HS-27A (cell line): ENCODE measurements around the gene SPSB1.
A peak's percentile ranks its signal among the peaks of the same experiment; 100 is the strongest.

Experiments used
- DNase-seq: peaks from one replicate; pipeline ENCODE4 v3.0.0-alpha.2; 2012; ENCODE audit warnings: low read depth, missing footprints

Gene SPSB1

GRCh38 chr1:9300573-9300972, 7.9 kb downstream of the SPSB1 start:
- DNase-seq = no peak

GRCh38 chr1:9302745-9303524, 10.2 kb downstream of the SPSB1 start:
- peak; percentile 89 for DNase-seq

DNA sequence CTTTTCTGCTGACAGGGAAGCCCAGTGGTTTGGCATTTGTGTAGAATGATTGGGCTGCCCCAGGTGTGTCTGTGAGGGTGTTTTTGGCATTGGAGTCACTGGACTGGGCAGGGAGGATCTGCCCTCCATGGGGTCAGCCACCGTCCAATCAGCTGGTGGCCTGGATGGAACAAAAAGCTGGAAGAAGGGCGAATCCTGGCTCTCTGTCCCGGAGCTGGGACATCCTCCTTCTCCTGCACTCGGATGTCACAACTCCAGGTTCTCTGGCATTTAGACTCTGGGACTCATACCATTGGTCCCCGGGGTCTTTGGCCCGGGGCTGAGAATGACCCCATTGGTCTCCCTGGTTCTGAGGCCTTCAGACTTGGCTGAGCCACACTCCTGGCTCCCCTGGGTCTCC, 11.2 kb downstream of the SPSB1 start:
- no peak for DNase-seq

- no peak for DNase-seq
Observed at GRCh38 chr1:9305216-9305615, 12.5 kb downstream of the SPSB1 start.

DNA sequence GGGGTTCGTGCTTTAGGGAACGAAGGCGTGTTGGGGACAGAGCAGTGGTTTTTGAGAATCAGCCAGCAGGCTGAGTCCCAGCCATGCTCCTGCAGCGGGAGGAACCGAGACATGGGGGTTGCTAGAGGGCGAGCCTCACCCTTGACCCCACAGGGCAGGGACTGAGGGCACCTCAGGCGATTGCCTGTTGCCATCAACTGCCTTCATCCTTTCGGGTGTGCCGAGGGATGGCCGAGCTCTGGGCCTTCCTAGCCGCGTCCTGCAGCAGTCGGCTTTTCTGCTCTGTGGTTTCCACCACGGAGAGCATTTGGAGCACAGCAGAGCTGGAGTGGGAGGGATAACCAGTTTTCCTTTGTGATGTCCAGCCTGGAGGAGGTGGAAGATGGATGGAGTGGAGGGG, 13.3 kb downstream of the SPSB1 start:
- DNase-seq = no peak

GRCh38 chr1:9307303-9307702, 14.6 kb downstream of the SPSB1 start:
- DNase-seq = no peak

DNA sequence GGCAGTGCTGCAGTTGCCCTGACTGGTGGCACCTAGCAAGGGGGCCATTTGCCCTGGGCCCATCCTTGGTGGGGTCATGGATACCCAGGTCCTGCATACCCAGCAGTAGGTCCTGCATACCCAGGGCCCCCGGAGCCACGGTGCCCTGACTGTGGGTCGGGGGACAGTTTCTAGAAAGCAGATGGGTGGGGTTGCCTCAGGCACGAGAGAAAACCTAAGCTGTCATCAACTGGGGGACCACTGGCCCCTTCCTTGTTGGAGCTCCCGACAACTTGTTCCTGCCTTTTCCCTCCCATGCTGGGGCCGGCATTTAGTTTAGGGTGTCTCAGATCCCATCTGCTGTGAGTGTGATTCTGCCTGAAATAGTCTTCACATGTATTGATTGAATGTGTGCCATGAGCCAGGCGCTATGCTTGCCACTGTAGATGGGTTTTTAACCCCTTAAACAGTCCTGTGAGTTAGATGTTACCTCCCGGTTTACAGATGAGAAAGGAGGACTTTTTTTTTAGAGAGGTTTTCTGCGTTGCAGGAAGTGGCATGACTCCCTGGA, 15.6 kb downstream of the SPSB1 start:
- no peak for DNase-seq

DNA sequence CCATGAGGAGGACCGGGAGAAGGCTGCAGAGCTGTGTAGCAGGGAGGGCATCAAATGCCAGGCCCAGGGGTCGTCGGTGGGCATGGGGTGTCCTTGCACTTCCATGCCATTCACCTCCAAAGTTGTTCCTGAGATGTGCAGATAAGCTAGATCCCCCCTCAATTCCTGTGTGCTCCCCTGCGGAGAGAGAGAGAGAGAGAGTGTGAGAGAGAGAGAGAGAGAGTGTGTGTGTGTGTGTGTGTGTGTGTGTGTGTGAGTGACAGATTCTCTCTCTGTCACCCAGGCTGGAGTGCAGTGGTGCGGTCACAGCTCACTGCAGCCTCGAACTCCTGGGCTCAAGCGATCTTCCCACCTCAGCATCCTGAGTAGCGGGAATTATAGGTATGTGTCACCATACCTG, 16.4 kb downstream of the SPSB1 start:
- no peak for DNase-seq

DNA sequence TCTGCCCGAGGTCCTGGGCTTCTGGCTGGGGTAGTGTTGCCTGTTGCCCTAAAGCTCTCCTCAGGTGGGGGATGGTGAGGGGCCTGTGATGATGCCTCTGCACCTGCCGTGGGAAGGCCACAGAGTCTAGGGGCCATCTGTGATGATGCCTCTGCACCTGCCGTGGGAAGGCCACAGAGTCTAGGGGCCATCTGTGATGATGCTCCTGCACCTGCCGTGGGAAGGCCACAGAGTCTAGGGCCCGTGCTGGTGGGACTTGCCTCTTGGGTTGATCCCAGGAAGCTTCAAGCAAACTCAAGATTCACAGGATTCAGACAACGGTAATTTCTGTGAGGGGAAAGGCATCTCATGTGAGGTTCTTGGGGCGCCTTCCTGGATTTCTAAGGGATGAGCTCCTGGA, 17.3 kb downstream of the SPSB1 start:
- DNase-seq = no peak

- no peak for DNase-seq
Observed at GRCh38 chr1:9311029-9311428, 18.3 kb downstream of the SPSB1 start.

DNA sequence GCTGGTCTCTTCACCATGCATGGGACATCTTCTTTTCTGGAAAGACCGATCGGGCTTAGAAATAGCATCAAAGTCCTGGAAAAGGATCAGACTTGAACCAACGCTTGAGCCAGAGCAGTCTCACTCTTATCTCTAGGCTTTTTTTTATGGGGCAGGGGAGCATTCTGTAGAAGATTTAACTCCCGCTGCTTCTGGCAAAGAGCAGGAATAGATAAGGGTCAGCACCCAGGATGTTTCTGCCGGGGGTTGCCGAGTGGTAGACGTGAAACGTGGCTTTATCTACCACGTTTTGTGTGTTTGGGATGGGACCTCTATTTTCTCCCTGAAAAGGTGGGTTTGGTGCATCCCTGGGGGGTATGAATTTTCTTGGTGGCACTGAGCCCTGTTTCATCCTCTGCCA, 18.8 kb downstream of the SPSB1 start:
- DNase-seq = no peak

DNA sequence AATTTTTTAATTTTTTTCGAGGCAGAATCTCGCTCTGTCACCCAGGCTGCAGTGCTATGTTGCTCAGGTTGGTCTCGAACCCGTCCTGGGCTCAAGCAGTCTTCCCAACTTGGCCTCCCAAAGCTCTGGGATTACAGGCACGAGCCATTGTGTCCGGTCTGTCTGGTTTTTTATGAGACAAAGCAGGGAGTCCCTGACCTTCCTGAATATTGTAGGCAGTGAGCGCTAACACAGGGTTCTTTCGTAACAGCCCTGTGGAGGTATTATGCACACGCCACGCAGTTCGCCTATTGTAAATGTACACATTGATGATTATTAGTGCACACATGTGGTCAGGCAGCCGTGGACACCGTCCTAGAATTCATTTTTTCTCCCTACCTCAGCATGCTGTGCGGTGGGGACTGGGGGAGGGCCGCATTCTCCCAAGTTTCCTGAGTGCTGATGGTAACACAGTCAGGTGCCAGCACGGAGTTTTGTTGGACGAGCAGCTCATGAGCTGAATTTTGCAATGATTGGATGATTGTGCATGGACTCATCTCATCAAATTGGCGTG, 19.6 kb downstream of the SPSB1 start:
- DNase-seq = no peak

GRCh38 chr1:9313576-9313975, 20.9 kb downstream of the SPSB1 start:
- no peak for DNase-seq

DNA sequence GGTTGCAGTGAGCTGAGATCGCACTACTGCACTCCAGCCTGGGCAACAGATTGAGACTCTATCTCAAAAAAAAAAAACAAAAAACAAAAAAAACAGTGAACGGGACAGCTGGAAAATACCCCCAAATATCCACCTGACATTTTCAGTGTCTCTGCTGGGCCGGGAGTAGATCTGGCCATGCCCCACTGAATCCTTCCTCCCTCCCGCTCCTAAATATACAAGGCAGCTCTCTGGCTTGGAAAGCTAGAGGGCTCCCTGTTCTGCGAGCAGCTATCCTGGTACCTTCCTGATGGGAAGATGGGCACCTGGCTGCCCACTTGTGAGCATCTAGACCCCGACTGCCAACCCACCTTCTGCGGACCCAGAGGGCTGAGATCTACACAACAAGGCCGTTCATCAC, 21.4 kb downstream of the SPSB1 start:
- DNase-seq = no peak

- no peak for DNase-seq
Observed at GRCh38 chr1:9314711-9315379, 22.2 kb downstream of the SPSB1 start.

GRCh38 chr1:9315411-9316079, 22.9 kb downstream of the SPSB1 start:
- DNase-seq = no peak

GRCh38 chr1:9316080-9316444, 23.4 kb downstream of the SPSB1 start:
- DNase-seq = no peak

GRCh38 chr1:9316512-9316911, 23.8 kb downstream of the SPSB1 start:
- no peak for DNase-seq

DNA sequence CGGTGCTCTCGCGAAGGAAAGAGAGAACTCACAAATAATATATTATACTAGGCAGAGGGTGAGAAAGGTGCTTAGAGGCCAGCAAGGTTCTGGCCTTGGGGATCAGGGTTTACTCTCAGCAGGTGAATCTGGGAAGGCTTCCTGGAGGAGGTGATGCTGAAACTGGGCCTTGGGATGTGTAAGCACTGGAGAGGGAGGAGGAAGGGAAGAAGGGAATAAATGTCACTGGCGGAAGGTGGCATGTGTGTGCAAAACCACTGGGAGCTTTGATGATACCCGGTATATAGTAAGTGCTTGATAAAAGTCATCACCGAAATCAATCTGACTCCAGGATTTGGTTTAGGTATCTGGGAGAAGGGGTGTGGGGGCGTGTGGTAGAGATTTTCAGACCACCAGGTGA, 24.4 kb downstream of the SPSB1 start:
- no peak for DNase-seq

DNA sequence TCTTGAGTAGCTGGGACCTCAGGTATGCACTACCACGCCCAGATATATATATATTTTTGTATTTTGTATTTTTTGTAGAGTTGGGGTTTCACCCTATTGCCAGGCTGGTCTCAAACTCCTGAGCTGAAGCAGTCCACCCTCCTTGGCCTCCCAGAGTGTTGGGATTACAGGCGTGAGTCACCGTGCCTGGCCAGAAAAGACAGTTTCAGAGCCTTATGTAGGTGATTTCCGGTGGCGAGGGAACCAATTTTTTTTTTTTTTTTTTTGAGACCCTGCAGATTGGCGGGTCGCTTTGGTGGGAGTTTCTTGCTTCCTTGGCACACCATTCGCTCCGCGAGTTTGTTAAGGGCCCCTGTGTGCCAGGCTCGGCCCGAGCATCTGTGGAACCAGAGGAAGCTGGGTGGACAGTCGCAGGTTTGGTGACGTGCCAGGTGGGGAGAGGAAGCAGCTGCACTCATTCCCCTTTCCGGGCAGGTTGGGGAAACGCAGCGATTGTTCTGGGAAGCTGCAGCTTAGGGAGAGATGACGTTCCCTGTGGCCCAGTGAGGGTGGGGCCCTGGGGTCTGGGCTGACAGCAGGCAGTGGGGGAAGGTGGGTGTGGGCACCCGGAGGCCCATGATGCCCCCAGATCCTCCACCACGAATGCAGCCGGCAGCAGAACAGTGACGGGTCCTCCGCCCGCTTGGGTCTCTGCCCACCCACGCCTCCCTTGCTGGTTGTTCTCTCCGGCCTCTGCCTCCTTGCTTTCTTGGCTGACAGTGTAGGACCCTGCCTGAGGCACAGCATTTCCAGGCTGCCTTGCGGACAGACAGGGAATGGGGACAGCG, 25.1 kb downstream of the SPSB1 start:
- DNase-seq = no peak

DNA sequence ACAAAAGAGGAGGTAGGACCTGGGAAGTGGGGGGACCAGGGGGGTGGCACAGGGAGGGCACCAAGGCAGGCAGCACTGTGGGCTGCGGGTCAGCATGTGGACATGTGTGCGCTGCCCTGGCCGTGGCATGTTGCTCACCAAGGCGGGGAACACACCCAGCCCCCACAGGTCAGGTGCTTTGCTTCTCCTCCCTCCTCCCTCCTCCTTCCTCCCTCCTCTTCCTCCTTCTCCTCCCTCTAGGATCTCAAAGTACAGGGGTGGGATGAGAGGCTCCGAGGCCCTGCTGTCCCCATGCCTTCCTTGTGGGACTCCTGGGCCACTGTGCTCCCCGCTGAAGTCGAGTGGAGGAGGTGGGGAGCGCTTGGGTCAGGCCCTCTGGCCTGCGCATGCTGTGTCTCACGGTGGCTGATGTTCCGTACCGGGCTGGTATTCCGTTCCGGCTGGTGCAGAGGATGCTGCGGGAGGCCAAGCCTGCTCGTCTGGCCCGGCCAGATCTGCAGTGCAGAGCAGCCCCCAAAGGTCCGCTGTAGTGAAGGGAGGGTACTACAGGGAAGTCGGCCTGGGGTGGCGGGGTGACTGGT, 26.6 kb downstream of the SPSB1 start:
- DNase-seq = no peak
